OCI-LY3 (cell line): ENCODE results near the gene MDGA2.

Experiments used
- H2AFZ ChIP-seq: fragments of 200-600, 300-600 bp; shearing (Covaris generic); 2 replicates; pipeline ENCODE4 v1.6.0; 2014; ENCODE audit warnings: antibody characterized with exemption, low read depth, low read length
- H3K27ac ChIP-seq: fragments of 200-600, 300-600 bp; sonication (generic); 2 replicates; pipeline ENCODE4 v1.5.1; 2014; ENCODE audit warnings: mild to moderate bottlenecking, low read length, moderate library complexity, mixed read lengths
- H3K27me3 ChIP-seq: fragments of 200-600, 300-600 bp; sonication (generic); 2 replicates; pipeline ENCODE4 v1.6.1; 2014; ENCODE audit warnings: low read depth, low read length, mixed read lengths
- H3K36me3 ChIP-seq: fragments of 200-600, 300-600 bp; sonication (generic); replicated peaks from 2 replicates; pipeline ENCODE3; 2014; ENCODE audit warnings: low read depth, low read length, mixed read lengths
- H3K4me1 ChIP-seq: fragments of 300-600, 200-600 bp; sonication (generic); 2 replicates; pipeline ENCODE4 v1.6.1; 2014; ENCODE audit warnings: low read length, mixed read lengths
- H3K4me2 ChIP-seq: fragments of 200-600, 300-600 bp; sonication (generic); 2 replicates; pipeline ENCODE4 v1.6.1; 2014; ENCODE audit warnings: low read length, mixed read lengths
- H3K4me3 ChIP-seq: fragments of 300-600, 200-600 bp; sonication (generic); 2 replicates; pipeline ENCODE4 v1.5.1; 2014; ENCODE audit warnings: antibody characterized with exemption, mild to moderate bottlenecking, low read length, moderate library complexity
- H3K79me2 ChIP-seq: fragments of 300-600, 200-600 bp; shearing (Covaris generic); 2 replicates; pipeline ENCODE4 v1.6.1; 2014; ENCODE audit warnings: mild to moderate bottlenecking, low read length, mixed read lengths
- H3K9ac ChIP-seq: fragments of 300-600, 200-600 bp; shearing (Covaris generic); 2 replicates; pipeline ENCODE4 v1.6.0; 2014; ENCODE audit warnings: mild to moderate bottlenecking, low read length, moderate library complexity
- H3K9me3 ChIP-seq: fragments of 200-600, 300-600 bp; shearing (Covaris generic); 2 replicates; pipeline ENCODE4 v1.6.1; 2014; ENCODE audit warnings: low read length, mixed read lengths; ENCODE audit not compliant: insufficient read depth
- H4K20me1 ChIP-seq: fragments of 200-600, 300-600 bp; sonication (generic); 2 replicates; pipeline ENCODE4 v1.6.1; 2016; ENCODE audit warnings: low read length, mixed read lengths; ENCODE audit not compliant: insufficient read depth
- EZH2phosphoT487 ChIP-seq: fragments of 200-600 bp; shearing (Covaris generic); IDR thresholded peaks from 2 replicates; pipeline ENCODE4 v1.6.1; 2018; ENCODE audit warnings: antibody characterized with exemption, mixed run types, low read depth
- TF ChIP-seq, protein P1 (sequence below): fragments of 200-600, 300-600 bp; sonication (generic); IDR thresholded peaks from 2 replicates; pipeline ENCODE4 v1.5.1; 2014; ENCODE audit warnings: antibody characterized with exemption, low read length, low read depth

Gene MDGA2

GRCh38 chr14:47327336-47327735 lies 348.1 kb downstream of the MDGA2 start:
- no peak overlapping the region for H3K4me2 ChIP-seq
- H3K36me3 ChIP-seq: no peaks in the 10 kb centered on the region
- H3K27me3 ChIP-seq: peaks cover 8% of the 10 kb centered on the region
- no peak overlapping the region for H3K4me3 ChIP-seq
- no peak overlapping the region for H3K27ac ChIP-seq
- H4K20me1 ChIP-seq: no peaks in the 10 kb centered on the region
- peaks cover 39% of the 10 kb centered on the region for H3K4me1 ChIP-seq
- TF ChIP-seq, protein P1, sequence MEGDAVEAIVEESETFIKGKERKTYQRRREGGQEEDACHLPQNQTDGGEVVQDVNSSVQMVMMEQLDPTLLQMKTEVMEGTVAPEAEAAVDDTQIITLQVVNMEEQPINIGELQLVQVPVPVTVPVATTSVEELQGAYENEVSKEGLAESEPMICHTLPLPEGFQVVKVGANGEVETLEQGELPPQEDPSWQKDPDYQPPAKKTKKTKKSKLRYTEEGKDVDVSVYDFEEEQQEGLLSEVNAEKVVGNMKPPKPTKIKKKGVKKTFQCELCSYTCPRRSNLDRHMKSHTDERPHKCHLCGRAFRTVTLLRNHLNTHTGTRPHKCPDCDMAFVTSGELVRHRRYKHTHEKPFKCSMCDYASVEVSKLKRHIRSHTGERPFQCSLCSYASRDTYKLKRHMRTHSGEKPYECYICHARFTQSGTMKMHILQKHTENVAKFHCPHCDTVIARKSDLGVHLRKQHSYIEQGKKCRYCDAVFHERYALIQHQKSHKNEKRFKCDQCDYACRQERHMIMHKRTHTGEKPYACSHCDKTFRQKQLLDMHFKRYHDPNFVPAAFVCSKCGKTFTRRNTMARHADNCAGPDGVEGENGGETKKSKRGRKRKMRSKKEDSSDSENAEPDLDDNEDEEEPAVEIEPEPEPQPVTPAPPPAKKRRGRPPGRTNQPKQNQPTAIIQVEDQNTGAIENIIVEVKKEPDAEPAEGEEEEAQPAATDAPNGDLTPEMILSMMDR: no peak
- no peak for TF ChIP-seq EZH2phosphoT487
- H3K79me2 ChIP-seq: no peaks in the 10 kb centered on the region
- H2AFZ ChIP-seq: no peak overlapping the region
- no peaks in the 10 kb centered on the region for H3K9me3 ChIP-seq
- no peak overlapping the region for H3K9ac ChIP-seq

GRCh38 chr14:47322751-47323150 lies 352.7 kb downstream of the MDGA2 start:
- no peaks in the 10 kb centered on the region for H3K9me3 ChIP-seq
- 0 out of 2 replicates have a peak, but pooled peaks cover 2% of the 10 kb centered on the region for H3K27me3 ChIP-seq
- H3K36me3 ChIP-seq: no peaks in the 10 kb centered on the region
- H4K20me1 ChIP-seq: no peaks in the 10 kb centered on the region
- no peak overlapping the region for H3K4me3 ChIP-seq
- no peaks in the 10 kb centered on the region for H3K79me2 ChIP-seq
- H3K4me1 ChIP-seq: peaks cover 15% of the 10 kb centered on the region
- TF ChIP-seq EZH2phosphoT487: no peak
- TF ChIP-seq, protein P1: no peak
- H3K4me2 ChIP-seq: no peak overlapping the region
- H3K9ac ChIP-seq: no peak overlapping the region
- no peak overlapping the region for H3K27ac ChIP-seq
- no peak overlapping the region for H2AFZ ChIP-seq

DNA sequence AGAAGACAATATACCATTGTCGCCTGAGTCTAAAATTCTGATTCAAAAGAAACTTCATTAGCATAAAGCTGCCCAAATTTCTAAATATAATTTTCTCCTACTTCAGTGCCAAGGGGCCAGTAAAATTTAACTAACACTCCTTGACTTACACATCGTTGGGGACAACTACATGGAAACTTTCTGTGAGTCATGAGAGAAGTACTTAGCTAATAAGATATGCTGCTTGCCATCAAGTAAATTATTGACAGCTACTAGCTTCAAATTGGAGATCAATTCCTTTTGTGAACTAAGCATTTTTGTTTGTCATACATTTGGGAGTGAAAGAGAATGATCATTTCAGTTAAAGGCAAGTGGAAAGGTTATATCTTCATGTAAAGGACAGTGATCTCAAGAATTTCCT lies 373.3 kb downstream of the MDGA2 start:
- H3K27me3 ChIP-seq: no peaks in the 10 kb centered on the region
- H3K9me3 ChIP-seq: no peaks in the 10 kb centered on the region
- H3K4me2 ChIP-seq: no peak overlapping the region
- no peaks in the 10 kb centered on the region for H4K20me1 ChIP-seq
- no peaks in the 10 kb centered on the region for H3K79me2 ChIP-seq
- no peak overlapping the region for H3K9ac ChIP-seq
- H3K4me1 ChIP-seq: no peaks in the 10 kb centered on the region
- no peak overlapping the region for H2AFZ ChIP-seq
- no peak overlapping the region for H3K27ac ChIP-seq
- no peaks in the 10 kb centered on the region for H3K36me3 ChIP-seq
- no peak for TF ChIP-seq EZH2phosphoT487
- TF ChIP-seq, protein P1: no peak
- H3K4me3 ChIP-seq: no peak overlapping the region

DNA sequence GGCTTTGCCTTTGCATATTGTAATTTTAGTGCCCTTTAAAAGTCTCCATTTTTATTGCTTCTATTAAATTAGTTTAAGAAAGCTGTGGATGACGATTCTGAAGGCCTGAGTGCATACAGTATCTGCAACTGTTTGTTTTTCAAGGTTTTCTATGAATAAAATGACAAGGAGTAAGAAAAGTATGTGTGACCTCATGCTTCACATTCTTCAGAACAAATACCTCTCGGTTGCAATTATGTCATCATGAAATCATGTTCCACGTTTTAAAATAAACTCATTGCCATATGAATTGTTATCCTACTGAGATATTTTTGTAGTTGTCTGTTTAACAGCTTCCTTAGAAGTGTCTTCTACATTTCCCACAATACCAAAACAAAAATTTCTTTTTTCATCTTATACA lies 374.6 kb downstream of the MDGA2 start:
- Histone ChIP-seq H3K36me3 (no peaks in the 10 kb centered on the region), H3K4me1 (no peaks in the 10 kb centered on the region), H3K4me2 (no peak overlapping the region), H3K79me2 (no peaks in the 10 kb centered on the region), H4K20me1 (no peaks in the 10 kb centered on the region), H3K27me3 (no peaks in the 10 kb centered on the region), H3K9me3 (no peaks in the 10 kb centered on the region), H3K9ac (no peak overlapping the region), H2AFZ (no peak overlapping the region), H3K27ac (no peak overlapping the region), H3K4me3 (no peak overlapping the region)
- TF ChIP-seq EZH2phosphoT487: no peak
- TF ChIP-seq, protein P1: no peak
